ENCODE data around the gene CTSZ.

The CTSZ gene

GRCh38 chr20:59000326-59000725 is 6.7 kb downstream of the CTSZ start:
- no peaks in the 10 kb centered on the region for H3K9me2 ChIP-seq (ENCODE audit: low read depth, low read length)
- H3K4me2 ChIP-seq (ENCODE audit: low read length) = no peak overlapping the region
- H4K20me1 ChIP-seq (ENCODE audit: insufficient read depth, low read length) = no peaks in the 10 kb centered on the region
- no peak overlapping the region for H3K9ac ChIP-seq (ENCODE audit: low read length)
- peaks cover 24% of the 10 kb centered on the region for H3K4me1 ChIP-seq (ENCODE audit: insufficient read depth, low read length, severe bottlenecking)
- peaks cover 81% of the 10 kb centered on the region for H3K36me3 ChIP-seq (ENCODE audit: insufficient read depth, low read length)
- H3F3A ChIP-seq (ENCODE audit: insufficient read depth, low read length) = no peaks in the 10 kb centered on the region
- no peaks in the 10 kb centered on the region for H3K27me3 ChIP-seq (ENCODE audit: insufficient read depth, low read length)
- H3K27ac ChIP-seq (ENCODE audit: low read depth, low read length, poor library complexity, severe bottlenecking) = no peak overlapping the region
- H3K9me3 ChIP-seq (ENCODE audit: low read length) = no peaks in the 10 kb centered on the region
- H3K4me3 ChIP-seq (ENCODE audit: low read depth, low read length, poor library complexity, severe bottlenecking) = no peak overlapping the region
- no peaks in the 10 kb centered on the region for H3K79me2 ChIP-seq (ENCODE audit: insufficient read depth, low read length)
- TF ChIP-seq CTCF (IDR thresholded peaks at IDR 0.05; ENCODE audit: low read length) (no peak), EZH2 (IDR thresholded peaks at IDR 0.05; ENCODE audit: borderline replicate concordance, low read length) (no peak)
- no peak overlapping the region for H2AFZ ChIP-seq (ENCODE audit: low read length)

- Histone ChIP-seq H3K9me2 (ENCODE audit: low read depth, low read length) (no peaks in the 10 kb centered on the region), H3K27me3 (ENCODE audit: insufficient read depth, low read length) (no peaks in the 10 kb centered on the region), H3K4me3 (ENCODE audit: low read depth, low read length, poor library complexity, severe bottlenecking) (no peak overlapping the region), H3K9ac (ENCODE audit: low read length) (no peak overlapping the region), H3F3A (ENCODE audit: insufficient read depth, low read length) (no peaks in the 10 kb centered on the region), H3K36me3 (ENCODE audit: insufficient read depth, low read length) (peaks cover 91% of the 10 kb centered on the region), H3K27ac (ENCODE audit: low read depth, low read length, poor library complexity, severe bottlenecking) (no peak overlapping the region), H3K4me2 (ENCODE audit: low read length) (no peak overlapping the region), H2AFZ (ENCODE audit: low read length) (no peak overlapping the region), H3K9me3 (ENCODE audit: low read length) (no peaks in the 10 kb centered on the region), H4K20me1 (ENCODE audit: insufficient read depth, low read length) (no peaks in the 10 kb centered on the region), H3K4me1 (ENCODE audit: insufficient read depth, low read length, severe bottlenecking) (peaks cover 10% of the 10 kb centered on the region), H3K79me2 (ENCODE audit: insufficient read depth, low read length) (no peaks in the 10 kb centered on the region)
- no peak for TF ChIP-seq CTCF (IDR thresholded peaks at IDR 0.05; ENCODE audit: low read length)
- no peak for TF ChIP-seq EZH2 (IDR thresholded peaks at IDR 0.05; ENCODE audit: borderline replicate concordance, low read length)
Measured at GRCh38 chr20:58998656-58999055, 8.4 kb downstream of the CTSZ start.

- Histone ChIP-seq H3K27ac (ENCODE audit: low read depth, low read length, poor library complexity, severe bottlenecking) (no peak overlapping the region), H3K4me2 (ENCODE audit: low read length) (no peak overlapping the region), H3K9ac (ENCODE audit: low read length) (no peak overlapping the region), H3K9me3 (ENCODE audit: low read length) (no peaks in the 10 kb centered on the region), H4K20me1 (ENCODE audit: insufficient read depth, low read length) (no peaks in the 10 kb centered on the region), H3K4me3 (ENCODE audit: low read depth, low read length, poor library complexity, severe bottlenecking) (no peak overlapping the region), H3K9me2 (ENCODE audit: low read depth, low read length) (no peaks in the 10 kb centered on the region), H2AFZ (ENCODE audit: low read length) (no peak overlapping the region), H3K36me3 (ENCODE audit: insufficient read depth, low read length) (peaks cover 92% of the 10 kb centered on the region), H3K79me2 (ENCODE audit: insufficient read depth, low read length) (no peaks in the 10 kb centered on the region), H3F3A (ENCODE audit: insufficient read depth, low read length) (no peaks in the 10 kb centered on the region), H3K4me1 (ENCODE audit: insufficient read depth, low read length, severe bottlenecking) (peaks cover 4% of the 10 kb centered on the region), H3K27me3 (ENCODE audit: insufficient read depth, low read length) (no peaks in the 10 kb centered on the region)
- TF ChIP-seq EZH2 (IDR thresholded peaks at IDR 0.05; ENCODE audit: borderline replicate concordance, low read length) = no peak
- TF ChIP-seq CTCF (IDR thresholded peaks at IDR 0.05; ENCODE audit: low read length) = no peak
Measured at GRCh38 chr20:58997141-58997770, 9.8 kb downstream of the CTSZ start.
